Jurkat, Clone E6-1 (cell line): Measurements from ENCODE around the gene RNU1-4.
"Not testable (repeated sequence)": the region's sequence is repeated elsewhere in the genome, so short reads cannot be mapped to it uniquely, and the experiment has no call there.

Experiments used
- DNase-seq: peaks from one replicate; pipeline ENCODE4 v3.0.0-alpha.2; 2011; ENCODE audit warnings: low read depth, low spot score
- H3K4me3 ChIP-seq: 2 replicates; pipeline ENCODE4 v1.5.1; 2011; ENCODE audit warnings: mild to moderate bottlenecking, low read length, control low read depth, moderate library complexity

RNU1-4 gene

DNA sequence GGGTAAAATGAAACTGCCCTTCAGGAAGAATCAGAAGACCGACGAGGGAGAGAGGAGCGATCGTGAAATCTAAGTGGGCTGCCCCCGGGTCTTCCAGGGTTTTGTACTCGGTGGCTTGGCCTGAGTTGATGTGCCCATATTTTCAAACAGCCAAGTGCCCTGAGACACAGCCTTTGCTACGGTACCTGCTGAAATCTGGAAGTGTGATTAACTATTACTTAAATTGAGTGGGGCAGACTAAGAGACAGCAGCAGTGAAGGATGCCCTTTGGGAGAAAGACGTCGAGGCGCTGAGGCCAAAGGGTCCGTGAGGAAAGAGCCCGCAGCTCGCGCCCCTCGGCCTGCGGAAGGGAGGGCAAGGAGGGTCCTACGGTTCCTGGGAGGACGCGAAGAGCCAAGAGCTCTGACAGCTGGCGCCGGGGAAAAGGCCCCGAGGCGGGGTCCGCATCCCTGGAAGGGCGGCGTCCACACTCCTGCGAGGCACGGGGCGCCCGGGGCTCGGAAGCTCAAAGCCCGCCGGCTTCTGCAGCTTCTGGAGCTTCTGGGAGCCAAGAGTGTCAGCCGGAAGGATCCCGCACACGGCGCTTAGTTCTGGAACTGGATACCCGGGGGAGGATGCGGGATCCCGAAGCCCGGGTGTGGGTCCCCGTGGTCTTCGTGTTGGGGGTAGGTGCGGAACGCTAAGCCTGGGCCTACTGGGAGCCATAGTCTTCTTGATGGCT, 15.4 kb upstream of the RNU1-4 start:
- no peak for DNase-seq
- H3K4me3 ChIP-seq = no peak overlapping the region

DNA sequence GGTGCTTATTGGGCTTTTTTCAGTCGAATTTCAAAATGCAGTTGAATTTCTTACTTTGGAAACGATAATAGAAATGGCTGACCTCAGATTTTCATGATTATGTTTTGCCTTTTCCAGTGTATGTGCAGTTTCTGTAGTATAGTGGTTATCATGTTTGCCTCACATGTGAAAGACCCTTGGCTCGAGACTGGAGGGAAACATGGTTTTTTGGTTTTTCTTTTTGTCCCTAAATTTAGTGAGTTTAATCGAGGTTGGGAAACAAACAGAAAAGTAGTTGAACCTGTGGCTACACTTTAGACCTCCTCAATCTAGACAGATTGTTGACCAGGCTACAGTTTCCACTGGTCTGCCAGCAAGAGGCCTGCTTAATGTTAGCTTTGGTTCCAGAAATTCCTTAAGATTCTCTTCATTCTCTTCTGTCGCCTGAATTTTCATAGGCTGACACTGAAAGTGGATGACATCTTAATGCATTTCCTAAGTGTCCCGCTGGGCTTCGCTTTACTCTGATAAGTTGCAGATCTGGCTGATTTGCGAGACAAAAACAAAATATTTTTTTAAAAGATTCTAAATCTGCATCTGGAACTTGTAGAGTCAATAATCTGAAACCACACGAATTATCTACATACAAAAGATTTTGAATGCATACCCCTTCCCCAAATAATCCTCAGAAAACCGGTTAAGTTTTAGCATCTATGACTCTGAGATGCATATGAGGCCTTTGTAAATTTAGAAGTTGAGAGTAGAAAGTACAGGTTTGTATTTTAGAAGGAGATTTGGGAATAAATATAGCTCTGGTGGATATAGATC, 14.7 kb upstream of the RNU1-4 start:
- not testable (repeated sequence) for DNase-seq, H3K4me3 ChIP-seq

DNA sequence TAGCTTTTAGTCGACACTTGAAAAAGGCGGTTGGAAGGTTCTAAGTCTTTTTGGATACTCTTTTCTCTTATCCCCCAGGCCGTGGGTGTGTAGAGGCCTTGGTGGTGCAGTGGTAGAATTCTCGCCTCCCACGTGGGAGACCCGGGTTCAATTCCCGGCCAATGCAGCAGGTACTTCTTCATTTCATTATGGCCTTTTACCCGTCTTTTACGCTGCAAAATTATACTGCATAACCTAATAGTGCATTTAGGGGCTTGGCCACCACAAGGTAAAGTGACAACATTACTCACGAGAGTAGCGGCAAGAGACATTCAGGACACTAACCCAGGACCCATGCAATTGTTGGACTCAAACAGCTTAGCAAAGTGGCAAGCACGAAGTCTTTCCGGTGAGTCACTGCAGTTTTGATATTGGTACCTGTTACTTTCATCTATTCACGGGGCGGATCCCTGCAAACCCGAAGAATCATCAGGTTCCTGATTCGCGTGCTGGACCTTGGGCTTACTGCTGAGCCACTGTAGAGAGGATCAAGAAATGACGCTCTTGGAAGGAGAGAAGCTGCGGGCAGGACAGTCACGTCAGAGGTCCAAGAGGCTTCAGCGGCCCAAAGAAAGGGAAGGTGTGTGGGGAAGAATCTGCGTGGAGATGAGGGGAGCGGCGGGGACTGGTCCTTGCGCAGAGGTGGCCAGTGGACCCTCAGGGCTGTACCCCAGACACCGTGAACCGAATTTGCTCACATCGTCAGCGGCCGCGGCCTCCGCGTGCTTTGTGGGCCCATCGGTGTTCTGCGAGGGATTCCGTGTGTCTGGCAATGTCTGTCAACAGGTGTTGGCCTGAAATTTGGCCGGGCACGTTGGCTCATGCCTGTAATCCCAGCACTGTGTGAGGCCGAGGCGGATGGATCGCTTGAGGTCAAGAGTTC, 12.9 kb upstream of the RNU1-4 start:
- H3K4me3 ChIP-seq = no peak overlapping the region
- peak; percentile 80 for DNase-seq

DNA sequence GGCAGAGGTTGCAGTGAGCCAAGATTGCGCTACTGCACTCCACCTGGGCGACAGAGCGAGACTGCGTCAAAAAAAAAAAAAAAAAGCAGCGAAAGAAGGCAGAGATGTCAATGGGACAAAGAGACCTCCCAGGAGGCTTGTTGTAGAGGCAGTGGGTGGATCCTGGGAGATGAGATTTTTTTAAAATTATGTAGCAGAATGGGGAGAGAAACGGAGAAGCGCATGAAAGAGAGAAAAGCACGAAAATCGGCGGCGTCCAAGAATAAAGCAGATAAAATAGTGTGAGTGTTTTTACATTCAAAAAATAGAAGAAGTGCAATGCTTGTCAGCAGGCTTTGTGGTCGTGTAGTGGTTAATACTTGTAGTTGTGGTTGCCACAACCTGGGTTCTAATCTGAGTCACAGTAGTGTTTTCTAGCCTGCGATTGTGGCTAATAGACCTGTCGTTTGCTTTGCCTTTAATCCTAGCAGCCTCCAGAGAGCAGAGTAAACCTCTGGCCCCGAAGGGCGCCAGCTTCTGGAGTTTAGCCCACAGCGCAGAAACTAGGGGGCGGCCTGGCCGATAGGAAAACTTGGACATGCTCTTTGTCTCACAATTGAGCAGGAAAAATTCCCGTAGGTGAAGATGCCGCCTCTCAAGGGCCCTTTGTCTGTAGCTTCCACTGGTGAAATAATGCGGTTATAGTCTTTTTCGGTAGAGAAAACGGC, 11.9 kb upstream of the RNU1-4 start:
- not testable (repeated sequence) for H3K4me3 ChIP-seq, DNase-seq

DNA sequence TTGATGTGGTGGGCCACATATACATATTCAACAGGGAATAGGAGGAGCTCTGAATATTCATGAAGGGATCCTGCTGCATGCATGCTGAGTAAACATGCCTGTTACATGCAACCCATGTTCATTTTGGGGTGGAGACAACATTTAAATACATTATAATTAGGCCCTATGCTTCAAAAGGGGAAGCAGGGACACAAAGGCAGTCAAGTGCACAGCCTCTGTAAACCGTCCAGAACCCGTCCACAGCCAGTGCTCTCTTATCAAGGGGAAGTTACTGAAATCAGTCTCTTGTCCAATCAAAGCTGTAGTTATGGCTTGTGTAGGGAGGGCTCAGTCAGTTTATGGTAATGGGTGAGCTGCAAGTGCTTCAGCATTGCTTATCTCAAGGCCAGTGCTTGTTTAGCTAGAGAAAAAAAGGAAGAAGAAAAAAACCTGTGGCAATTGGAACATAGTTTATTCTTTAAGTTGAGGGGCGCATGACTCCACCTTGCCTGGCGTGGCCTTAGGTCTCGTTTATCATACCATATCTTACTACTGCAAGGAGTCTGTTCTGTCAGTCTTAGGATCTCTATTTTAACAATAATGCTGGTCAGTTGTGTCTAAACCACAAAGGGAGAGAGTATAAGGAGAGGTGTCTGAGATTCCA, 7.9 kb upstream of the RNU1-4 start:
- DNase-seq, H3K4me3 ChIP-seq: not testable (repeated sequence)

DNA sequence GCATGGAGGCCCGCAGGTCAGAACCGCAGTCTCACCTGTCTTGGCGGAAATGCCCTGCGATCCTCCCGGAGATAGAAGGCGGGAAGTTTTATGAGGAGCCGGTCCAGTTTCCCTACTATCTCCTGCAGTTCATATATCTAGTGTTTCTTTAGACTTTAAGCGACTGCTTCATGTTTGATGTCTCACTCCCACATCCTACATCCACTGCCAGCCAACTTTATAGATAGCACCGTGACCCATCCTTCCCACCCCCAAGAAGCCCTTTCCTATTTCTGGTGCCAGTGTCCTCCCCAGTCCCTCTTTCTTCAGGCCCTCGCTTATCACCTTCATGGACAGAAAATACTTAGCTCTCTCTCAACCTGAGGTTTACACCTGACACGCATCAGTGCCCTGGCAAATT, 914 bp downstream of the RNU1-4 start:
- DNase-seq, H3K4me3 ChIP-seq: not testable (repeated sequence)

DNA sequence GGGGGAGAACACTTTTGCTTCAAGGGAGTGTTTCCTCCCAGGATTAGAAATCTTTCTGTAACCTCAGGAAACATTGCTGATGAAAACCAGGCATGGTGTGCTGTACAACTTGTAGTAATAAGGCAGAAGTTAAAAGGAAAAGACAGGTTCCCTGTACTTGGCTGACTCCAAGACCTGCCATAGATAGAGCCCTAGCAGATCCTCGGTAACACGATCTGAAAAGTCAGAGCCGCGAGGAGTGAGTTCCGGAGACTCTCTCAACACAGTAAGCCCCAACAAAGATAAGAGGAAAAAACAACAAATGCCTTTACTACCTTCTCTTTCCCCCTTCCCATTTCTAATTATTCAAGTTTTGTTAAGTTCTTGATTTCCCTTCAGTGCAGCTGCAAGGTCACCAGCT, 7.3 kb downstream of the RNU1-4 start:
- DNase-seq, H3K4me3 ChIP-seq: not testable (repeated sequence)

DNA sequence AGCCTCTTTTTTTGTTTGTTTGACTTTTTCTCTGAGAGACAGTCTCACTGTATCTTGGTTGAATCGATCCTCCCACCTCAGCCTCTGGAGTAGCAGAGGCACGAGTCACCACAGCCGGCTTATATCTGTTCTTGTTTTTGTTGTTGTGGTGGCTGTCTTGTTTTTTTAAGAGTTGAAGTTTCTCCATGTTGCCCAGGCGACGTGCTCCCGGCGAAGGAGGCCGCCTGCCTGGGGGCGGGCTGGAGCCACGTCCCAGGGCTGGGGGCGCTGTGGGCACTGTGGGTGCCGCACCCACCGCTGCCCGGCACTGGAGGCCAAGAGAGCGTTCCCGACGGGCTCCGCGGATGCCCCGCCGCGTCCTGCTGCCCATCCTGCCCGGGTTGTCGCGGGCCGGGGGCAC, 8.4 kb downstream of the RNU1-4 start:
- not testable (repeated sequence) for H3K4me3 ChIP-seq, DNase-seq

DNA sequence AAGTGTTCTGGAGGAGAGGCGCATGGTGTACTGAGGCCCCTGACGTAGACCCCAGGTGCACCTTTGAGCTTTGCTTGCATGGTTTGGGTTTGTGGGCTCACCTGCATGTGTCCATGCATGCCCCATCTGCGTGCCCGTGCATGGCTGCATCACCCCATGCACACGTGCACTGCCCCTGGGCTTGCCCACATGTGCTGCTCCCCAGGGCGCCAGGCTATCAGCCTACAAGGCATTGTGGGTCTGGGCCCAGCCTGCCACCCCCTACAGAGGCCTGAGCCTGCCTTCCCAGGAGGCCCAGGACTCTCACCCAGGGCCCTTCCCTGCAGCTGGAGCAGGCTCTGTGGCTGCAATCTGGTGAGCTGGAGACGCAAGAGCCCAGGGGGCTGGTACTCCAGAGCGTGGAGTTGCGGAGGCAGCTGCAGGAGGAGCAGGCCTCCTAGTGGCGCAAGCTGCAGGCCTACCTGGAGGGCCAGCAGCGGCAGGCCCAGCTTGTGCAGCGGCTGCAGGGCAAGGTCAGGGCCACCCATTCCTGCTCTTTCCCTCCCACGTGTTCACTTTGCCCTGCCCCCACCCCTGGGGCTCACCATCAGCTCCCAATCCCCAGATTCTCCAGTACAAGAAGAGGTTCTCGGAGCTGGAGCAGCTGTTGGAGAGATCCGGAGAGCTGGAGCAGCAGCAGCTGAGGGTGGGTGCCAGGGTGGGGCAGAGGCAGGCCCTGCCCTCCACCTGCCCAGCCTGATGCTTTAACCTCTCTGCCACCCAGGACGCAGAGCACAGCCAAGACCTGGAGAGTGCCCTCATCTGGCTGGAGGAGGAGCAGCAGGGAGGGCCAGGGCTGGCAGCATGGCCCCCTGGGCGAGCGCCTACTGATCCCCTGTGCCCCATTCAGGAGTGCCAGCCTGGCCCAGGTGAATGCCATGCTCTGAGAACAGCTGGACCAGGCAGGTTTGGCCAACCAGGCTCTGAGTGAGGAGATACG, 9.9 kb downstream of the RNU1-4 start:
- H3K4me3 ChIP-seq = not testable (repeated sequence)

DNA sequence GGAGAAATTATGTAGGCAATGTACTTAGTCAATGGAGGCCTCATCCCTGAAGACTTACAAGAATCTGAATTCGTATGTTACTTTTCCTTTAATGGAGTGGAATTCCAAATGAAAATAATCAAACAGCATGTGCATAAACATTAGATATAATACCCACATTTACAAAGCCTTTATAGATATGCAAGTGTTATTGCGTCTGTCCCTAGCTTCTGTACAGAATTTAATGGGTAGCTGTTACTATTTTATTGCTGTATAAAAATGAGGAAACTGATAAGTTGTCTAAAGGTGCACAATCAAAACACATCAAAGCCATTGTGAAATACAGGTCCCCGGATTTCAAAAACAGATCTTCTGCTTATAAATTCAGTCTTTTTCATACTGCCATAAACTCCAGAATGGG, 12.5 kb downstream of the RNU1-4 start:
- not testable (repeated sequence) for DNase-seq, H3K4me3 ChIP-seq

More for the DNA sequence above, 9.9 kb downstream of the RNU1-4 start:
- DNase-seq = not testable (repeated sequence)

DNA sequence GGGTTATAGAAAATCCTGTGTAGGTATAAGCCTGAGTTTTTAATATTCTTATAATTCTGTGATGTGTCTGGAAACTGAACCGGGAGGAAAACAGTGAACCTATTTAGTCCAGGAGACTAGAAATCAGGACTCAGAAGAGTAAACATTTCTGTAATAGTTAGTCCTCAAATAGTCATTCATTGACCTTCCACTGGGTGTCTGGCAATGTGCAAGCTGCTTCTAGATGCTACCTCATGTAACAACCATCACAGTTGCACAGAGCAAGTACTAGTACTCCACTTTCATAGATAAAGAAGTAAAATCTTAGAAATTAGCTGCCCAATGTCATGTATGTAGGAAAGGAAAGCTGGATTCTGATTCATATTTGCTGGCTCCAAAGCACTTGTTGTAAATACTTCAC, 15.1 kb downstream of the RNU1-4 start:
- DNase-seq, H3K4me3 ChIP-seq: not testable (repeated sequence)

DNA sequence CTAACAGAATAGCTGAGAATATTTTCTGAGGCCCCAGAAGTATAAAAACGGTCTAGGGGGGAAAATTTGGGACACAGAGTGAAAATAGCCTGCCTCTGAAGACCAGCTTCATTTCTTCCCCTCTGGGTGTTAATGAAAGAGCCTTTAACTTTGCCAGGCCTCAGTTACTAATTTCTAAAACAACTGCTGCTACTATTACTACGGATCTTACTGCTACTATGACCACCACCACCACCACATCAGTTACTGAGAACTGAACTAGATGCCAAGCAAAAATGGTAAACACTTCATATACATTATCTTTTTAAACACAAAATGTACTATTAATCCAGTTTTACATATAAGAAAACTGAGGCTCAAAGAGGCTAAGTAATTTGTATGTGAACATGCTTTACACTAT, 15.6 kb downstream of the RNU1-4 start:
- not testable (repeated sequence) for H3K4me3 ChIP-seq, DNase-seq

DNA sequence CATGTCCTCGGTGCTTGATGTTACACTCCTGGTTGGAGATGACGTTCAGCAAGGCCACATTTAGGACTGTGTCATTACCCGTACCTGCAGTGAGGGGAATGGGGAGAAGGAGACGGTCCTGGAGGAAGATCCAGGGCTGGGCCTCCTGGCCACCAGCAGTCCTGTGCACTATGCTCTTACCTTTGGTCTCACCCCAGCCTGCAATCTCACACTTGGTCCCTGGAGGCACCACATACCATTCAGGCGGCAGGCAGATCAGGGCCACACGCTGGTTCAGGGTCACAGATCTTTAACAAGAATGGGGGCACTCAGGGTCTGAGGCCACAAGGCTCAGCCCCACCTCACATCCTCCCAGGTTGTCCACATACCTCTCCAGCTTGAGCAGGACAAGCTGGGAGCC, 17.3 kb downstream of the RNU1-4 start:
- not testable (repeated sequence) for H3K4me3 ChIP-seq, DNase-seq

DNA sequence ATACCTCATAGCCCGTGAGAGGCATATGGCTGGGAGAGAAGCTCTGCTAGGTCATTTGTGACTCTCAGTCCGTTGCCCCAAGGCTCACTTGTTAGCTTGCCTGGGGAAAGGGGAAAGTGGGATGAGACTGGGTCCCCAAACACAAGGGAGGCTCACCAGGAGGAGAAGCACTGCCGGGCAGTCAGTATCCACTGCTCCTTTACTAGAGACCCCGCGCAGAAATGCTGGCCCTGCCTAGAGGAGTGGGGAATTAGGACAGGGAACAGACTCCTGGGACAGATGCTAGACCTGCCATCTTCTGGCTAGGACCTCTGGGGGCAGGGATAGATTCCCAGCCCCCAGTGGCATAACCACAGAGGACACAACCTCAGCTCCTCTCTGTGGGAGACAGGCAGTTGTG, 17.7 kb downstream of the RNU1-4 start:
- not testable (repeated sequence) for DNase-seq, H3K4me3 ChIP-seq

DNA sequence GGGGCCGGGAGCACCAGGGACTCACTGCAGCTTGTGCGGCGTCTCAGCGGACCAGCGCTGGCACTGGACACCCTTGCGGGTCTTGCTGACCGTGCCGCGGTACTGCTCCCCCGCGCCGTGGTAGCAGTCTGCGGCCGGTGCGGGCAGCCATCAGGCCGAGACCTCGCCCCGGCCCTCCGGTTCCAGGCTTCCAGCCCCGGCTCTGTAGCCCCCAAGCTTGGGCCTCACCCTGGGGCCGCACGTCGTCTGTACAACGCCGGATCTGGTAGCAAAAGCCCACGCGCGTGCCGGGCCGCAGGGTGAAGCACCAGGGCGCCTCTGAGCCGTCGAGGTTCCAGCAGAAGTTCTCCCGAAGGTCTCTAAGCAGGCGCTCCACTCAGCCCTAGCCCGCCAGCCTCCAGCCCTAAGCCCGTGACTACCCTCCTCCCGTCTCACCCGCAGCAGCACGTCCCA, 18.8 kb downstream of the RNU1-4 start:
- not testable (repeated sequence) for DNase-seq, H3K4me3 ChIP-seq

DNA sequence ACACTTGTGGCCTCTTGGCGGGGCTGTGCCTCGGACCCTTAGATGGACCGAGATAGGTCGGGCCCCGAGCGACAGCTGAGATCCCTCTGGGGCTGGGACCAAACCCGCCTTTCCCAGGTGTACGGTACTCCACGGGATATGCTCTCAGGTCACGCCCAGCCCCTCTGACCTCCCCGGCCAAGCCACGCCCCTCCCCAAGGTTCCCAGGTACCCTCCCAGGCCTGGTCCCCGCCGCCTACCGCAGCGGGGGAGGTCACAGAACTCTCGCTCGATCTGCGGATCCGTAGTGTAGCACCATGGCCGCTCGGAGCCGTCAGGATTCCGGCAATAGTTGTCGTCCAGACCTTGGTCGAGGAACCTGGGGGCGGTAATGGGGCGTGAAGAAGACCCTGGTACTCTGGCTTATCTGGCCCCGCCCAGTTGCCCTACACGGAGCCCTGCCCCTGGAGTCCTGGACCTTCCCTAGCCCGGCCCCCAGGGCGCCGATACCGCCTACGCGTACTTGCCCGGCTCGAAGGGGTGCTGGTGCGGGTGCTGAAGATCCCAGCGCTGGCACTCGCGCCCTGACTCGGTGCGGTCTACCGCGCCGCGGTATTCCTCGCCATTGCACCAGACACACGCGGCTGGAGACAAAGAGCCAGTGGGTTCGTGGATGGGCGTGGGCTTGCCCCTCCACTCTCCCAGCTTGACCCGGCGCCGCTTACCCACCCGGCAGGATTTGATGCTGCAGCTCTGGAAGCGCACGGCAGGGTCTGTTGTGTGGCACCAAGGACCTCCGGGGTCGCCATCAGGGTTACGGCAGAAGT, 19.5 kb downstream of the RNU1-4 start:
- DNase-seq, H3K4me3 ChIP-seq: not testable (repeated sequence)

DNA sequence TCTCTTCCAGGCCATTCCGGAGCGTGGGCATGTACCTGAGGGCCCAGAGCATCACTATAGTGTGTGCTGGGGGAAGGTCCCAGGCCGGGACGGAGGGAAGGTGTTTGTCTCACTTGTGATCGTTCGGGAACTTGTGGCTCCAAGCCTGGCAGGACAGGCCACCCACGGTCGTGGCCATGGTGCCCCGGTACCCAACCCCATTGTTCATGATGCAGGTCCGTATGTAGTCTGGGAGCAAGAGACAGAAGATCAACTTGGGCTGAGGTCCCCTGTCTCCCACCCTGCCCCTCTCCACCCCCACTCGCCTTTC, 20.1 kb downstream of the RNU1-4 start:
- not testable (repeated sequence) for H3K4me3 ChIP-seq

More for the DNA sequence above, 20.1 kb downstream of the RNU1-4 start:
- not testable (repeated sequence) for DNase-seq
